HCT116 (cell line): ENCODE data around the gene HJURP. TPM values are rescaled to one million over a fixed set of nuclear protein-coding genes. Genes with fewer than 3 reads are reported as not detected.

ENCODE experiments used
- ATAC-seq: fragments of 200-7000 bp; cut with Tn5 transposase; 2 replicates; pipeline ENCODE4 v1.9.1; 2020; ENCODE audit warnings: mild to moderate bottlenecking, moderate library complexity
- BruUV-seq: library from RNA; stranded (reverse); fragments of 400-500 nt; replicated peaks from 2 replicates; lab custom pipeline; 2021; lab: Mats Ljungman, UMichigan
- CTCF ChIA-PET: fragments of 300-600 bp; sonication (Branson Sonifier 250); formaldehyde crosslinking; loops from one replicate; lab custom pipeline; 2021; ENCODE audit warnings: antibody characterized with exemption; lab: Charles Lee
- POLR2A ChIA-PET: fragments of 300-600, 350-600 bp; sonication (Branson Sonifier 250); formaldehyde crosslinking; loops from one replicate; lab custom pipeline; 2021; ENCODE audit warnings: antibody characterized with exemption; lab: Charles Lee
- RAD21 ChIA-PET, 2 experiments: fragments of 300-600 bp; sonication (Branson Sonifier 250); formaldehyde crosslinking; loops; one replicate each; lab custom pipeline; 2023; ENCODE audit warnings: low total read pairs in 2 of 2; ENCODE audit not compliant: uncharacterized antibody in 2 of 2, unreplicated experiment in 2 of 2, low non-redundant PET in 1 of 2; lab: Charles Lee
- DNase-seq: peaks from one replicate; pipeline ENCODE4 v3.0.0-alpha.2; 2010; ENCODE audit warnings: low read depth, low spot score
- H2AFZ ChIP-seq: fragments of 200-600 bp; shearing (Covaris generic), sonication (generic); 2 replicates; pipeline ENCODE4 v1.6.1; 2017; ENCODE audit warnings: low read depth, mixed run types, mixed read lengths, antibody characterized with exemption, low read length; ENCODE audit not compliant: poor library complexity, severe bottlenecking
- H3K27ac ChIP-seq: 2 replicates; pipeline ENCODE4 v1.5.1; 2012; ENCODE audit warnings: low read depth, low read length
- H3K27me3 ChIP-seq: fragments of 200-600 bp; sonication (generic); 2 replicates; pipeline ENCODE4 v1.6.1; 2016; ENCODE audit warnings: mixed run types, low read length, mixed read lengths; ENCODE audit not compliant: insufficient read depth
- H3K36me3 ChIP-seq, 2 experiments: fragments of 200-500 bp in 1 of 2; fragments of 200-600 bp in 1 of 2; sonication (Bioruptor generic) in 1 of 2; sonication (generic) in 1 of 2; 2 replicates each; pipeline versions ENCODE4 v1.5.1 to v1.6.1; 2014 to 2016; ENCODE audit warnings: low read length in 2 of 2, inconsistent platforms in 1 of 2, mixed read lengths in 1 of 2, mixed run types in 1 of 2; ENCODE audit not compliant: insufficient read depth in 2 of 2, control insufficient read depth in 1 of 2
- H3K4me1 ChIP-seq, 2 experiments: fragments of 200-600 bp in 1 of 2; sonication (generic) in 1 of 2; 2 replicates each; pipeline versions ENCODE4 v1.5.1 to v1.6.1; 2012 to 2017; ENCODE audit warnings: low read length in 2 of 2, inconsistent platforms in 1 of 2, mild to moderate bottlenecking in 1 of 2, mixed read lengths in 1 of 2, mixed run types in 1 of 2, moderate library complexity in 1 of 2; ENCODE audit not compliant: insufficient read depth in 2 of 2, control insufficient read depth in 1 of 2
- H3K4me2 ChIP-seq: fragments of 200-600 bp; sonication (generic); 2 replicates; pipeline ENCODE4 v1.6.1; 2017; ENCODE audit warnings: mixed run types, low read length, mixed read lengths
- H3K4me3 ChIP-seq, 2 experiments: fragments of 200-600 bp in 1 of 2; sonication (generic) in 1 of 2; replicated peaks in 1 of 2; 2 replicates each; pipeline ENCODE4 v1.5.1; 2011 to 2016; ENCODE audit warnings: low read length in 2 of 2, control low read depth in 1 of 2, low read depth in 1 of 2, mild to moderate bottlenecking in 1 of 2, mixed read lengths in 1 of 2, mixed run types in 1 of 2
- H3K79me2 ChIP-seq: fragments of 200-600 bp; sonication (generic); 2 replicates; pipeline ENCODE4 v1.6.1; 2017; ENCODE audit warnings: mild to moderate bottlenecking, mixed run types, low read length, moderate library complexity, mixed read lengths; ENCODE audit not compliant: insufficient read depth
- H3K9ac ChIP-seq: fragments of 200-600 bp; sonication (generic); 2 replicates; pipeline ENCODE4 v1.6.1; 2016; ENCODE audit warnings: low read length, mixed read lengths
- H3K9me2 ChIP-seq: fragments of 200-600 bp; sonication (generic), shearing (Covaris generic); 2 replicates; pipeline ENCODE4 v1.6.1; 2017; ENCODE audit warnings: mixed run types, mild to moderate bottlenecking, moderate library complexity; ENCODE audit not compliant: insufficient read depth
- H3K9me3 ChIP-seq, 2 experiments: fragments of 200-500 bp in 1 of 2; fragments of 200-600 bp in 1 of 2; sonication (Bioruptor generic) in 1 of 2; sonication (generic) in 1 of 2; 2 replicates each; pipeline ENCODE4 v1.6.1; 2014 to 2017; ENCODE audit warnings: low read length in 2 of 2, mixed read lengths in 2 of 2, inconsistent platforms in 1 of 2, low read depth in 1 of 2, mild to moderate bottlenecking in 1 of 2, mixed run types in 1 of 2, moderate library complexity in 1 of 2; ENCODE audit not compliant: control insufficient read depth in 1 of 2, insufficient read depth in 1 of 2
- H4K20me1 ChIP-seq: fragments of 200-600 bp; sonication (generic), shearing (Covaris generic); 2 replicates; pipeline ENCODE4 v1.6.1; 2017; ENCODE audit warnings: mixed run types, mild to moderate bottlenecking, moderate library complexity; ENCODE audit not compliant: insufficient read depth
- CBX3 ChIP-seq: IDR thresholded peaks from 2 replicates; pipeline ENCODE4 v1.6.1; 2012; ENCODE audit warnings: low read depth
- CEBPB ChIP-seq: IDR thresholded peaks from 2 replicates; pipeline ENCODE4 v1.6.1; 2012; ENCODE audit warnings: low read depth
- EGR1 ChIP-seq: IDR thresholded peaks from 2 replicates; pipeline ENCODE4 v1.6.1; 2012; ENCODE audit warnings: low read depth
- EZH2 ChIP-seq: fragments of 200-600 bp; sonication (generic); IDR thresholded peaks from 2 replicates; pipeline ENCODE4 v1.6.1; 2017; ENCODE audit warnings: antibody characterized with exemption, mixed run types
- FOSL1 ChIP-seq: IDR thresholded peaks from 2 replicates; pipeline ENCODE4 v1.6.1; 2012; ENCODE audit warnings: low read depth
- JUND ChIP-seq: IDR thresholded peaks from 2 replicates; pipeline ENCODE4 v1.6.1; 2012
- MAX ChIP-seq: IDR thresholded peaks from 2 replicates; pipeline ENCODE4 v1.6.1; 2012
- POLR2A ChIP-seq: IDR thresholded peaks from 2 replicates; pipeline ENCODE4 v1.7.0; 2011; ENCODE audit warnings: borderline replicate concordance; ENCODE audit not compliant: insufficient read depth, insufficient read length; ENCODE audit errors: extremely low read depth
- POLR2AphosphoS5 ChIP-seq: IDR thresholded peaks from 2 replicates; pipeline ENCODE4 v1.6.1; 2011; ENCODE audit warnings: mild to moderate bottlenecking, low read depth, low read length, moderate library complexity
- RAD21 ChIP-seq: IDR thresholded peaks from 2 replicates; pipeline ENCODE4 v1.6.1; 2012; ENCODE audit warnings: low read depth, mild to moderate bottlenecking
- SIN3A ChIP-seq: IDR thresholded peaks from 2 replicates; pipeline ENCODE4 v1.6.1; 2012; ENCODE audit warnings: low read depth
- SRF ChIP-seq: IDR thresholded peaks from 2 replicates; pipeline ENCODE4 v1.6.1; 2012; ENCODE audit warnings: low read depth
- TCF7L2 ChIP-seq: IDR thresholded peaks from 2 replicates; pipeline ENCODE4 v1.7.0; 2011; ENCODE audit warnings: borderline replicate concordance, inconsistent platforms; ENCODE audit not compliant: insufficient read depth, insufficient read length; ENCODE audit errors: extremely low read depth
- YY1 ChIP-seq: IDR thresholded peaks from 2 replicates; pipeline ENCODE4 v1.6.1; 2011; ENCODE audit warnings: low read length, low read depth, moderate library complexity, mild to moderate bottlenecking; ENCODE audit not compliant: insufficient replicate concordance; ENCODE audit errors: extremely low read depth
- ZBTB33 ChIP-seq: IDR thresholded peaks from 2 replicates; pipeline ENCODE4 v1.6.1; 2011; ENCODE audit warnings: mild to moderate bottlenecking, low read length, moderate library complexity; ENCODE audit not compliant: insufficient replicate concordance; ENCODE audit errors: extremely low read depth
- ZFX ChIP-seq: fragments of 450-650 bp; IDR thresholded peaks from 2 replicates; pipeline ENCODE4 v1.6.1; 2017
- intact Hi-C: fragments of 100-400 bp; cut with micrococcal nuclease; formaldehyde crosslinking; loops from 2 replicates; pipeline ENCODE4 v1.10.0; 2022
- total RNA-seq: library from RNA; stranded (reverse); gene quantifications from one replicate; pipeline ENCODE4 v1.2.1, GENCODE V29; 2021; ENCODE audit not compliant: unreplicated experiment

Gene HJURP
- total RNA-seq, 1 experiment from 2014 or later = 64.1 TPM

DNA sequence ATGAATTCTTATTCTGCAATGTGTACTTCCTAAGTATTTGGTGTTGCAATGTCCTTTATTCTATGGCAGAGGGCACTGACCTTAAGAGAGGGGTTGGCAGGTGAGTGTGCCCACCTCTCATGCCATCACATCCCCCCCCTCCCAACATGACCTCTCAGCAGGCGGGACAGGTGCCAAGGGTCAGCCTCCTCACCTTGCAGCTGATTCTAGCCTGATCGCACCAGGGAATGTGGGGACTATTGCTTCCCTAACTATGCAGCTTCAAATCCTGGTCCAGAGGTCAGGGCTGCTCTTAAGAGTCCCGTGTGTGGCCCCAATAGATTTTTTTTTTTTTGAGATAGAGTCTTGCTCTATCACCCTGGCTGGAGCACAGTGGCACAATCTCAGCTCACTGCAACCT, 9.5 kb downstream of the HJURP start:
- no peak for ATAC-seq
- BruUV-seq = no TSS peak
- Histone ChIP-seq H4K20me1 (peaks cover 18% of the 10 kb centered on the region; the same call in 1 of the 2 replicates), H3K4me1 (no peaks in the 10 kb centered on the region), H3K9me3 (no peaks in the 10 kb centered on the region), H2AFZ (no peak overlapping the region), H3K9ac (no peak overlapping the region), H3K4me3 (no peak overlapping the region), H3K79me2 (peaks cover 99% of the 10 kb centered on the region), H3K9me2 (no peaks in the 10 kb centered on the region), H3K4me2 (no peak overlapping the region), H3K27me3 (no peaks in the 10 kb centered on the region)
- ChIA-PET RAD21 (no interaction called here), CTCF (no interaction called here), POLR2A (no interaction called here)
- no peak for TF ChIP-seq EGR1
- no peak for TF ChIP-seq FOSL1
- TF ChIP-seq MAX = no peak
- no peak for TF ChIP-seq RAD21
- no peak for TF ChIP-seq CBX3
- TF ChIP-seq ZFX = no peak
- TF ChIP-seq ZBTB33 = no peak
- TF ChIP-seq JUND = no peak
- TF ChIP-seq POLR2AphosphoS5 = no peak
- no peak for TF ChIP-seq SIN3A
- no peak for TF ChIP-seq YY1
- TF ChIP-seq POLR2A = no peak
- TF ChIP-seq SRF = no peak
- TF ChIP-seq TCF7L2 = no peak
- no peak for TF ChIP-seq EZH2
- no peak for TF ChIP-seq CEBPB
- TF ChIP-seq, all 23 proteins: peak for 0
- DNase-seq = no peak
- H3K27ac ChIP-seq = no peak overlapping the region
- H3K36me3 ChIP-seq = peaks cover 86 to 97% of the 10 kb centered on the region in 2 experiments
- intact Hi-C loops = no loop called here
